Effector memory CD8-positive, alpha-beta T cell (primary cell): ENCODE data around the gene TMEM74B.
A peak's percentile ranks its signal among the peaks of the same experiment; 100 is the strongest.

ENCODE experiments used
- ATAC-seq: fragments of 150-1000 bp; cut with Tn5 transposase; replicated peaks from 2 replicates; pipeline ENCODE4 v1.10.0; 2021; ENCODE audit warnings: mild to moderate bottlenecking, moderate library complexity
- DNase-seq, 3 experiments: peaks; one replicate each; pipeline ENCODE4 v3.0.0; 2021
- H3K27ac Mint-ChIP-seq, 2 donors: one replicate each; pipeline ENCODE4 v1.8.0; 2022; ENCODE audit warnings: mild to moderate bottlenecking in 2 of 2, mixed read lengths in 2 of 2, moderate library complexity in 2 of 2
- H3K27me3 Mint-ChIP-seq, 2 donors: one replicate each; pipeline ENCODE4 v1.8.0; 2022; ENCODE audit warnings: mixed read lengths in 2 of 2
- H3K36me3 Mint-ChIP-seq: one replicate; pipeline ENCODE4 v1.8.0; 2022; ENCODE audit warnings: mild to moderate bottlenecking, moderate library complexity, mixed read lengths; ENCODE audit not compliant: insufficient read depth
- H3K4me1 Mint-ChIP-seq, 2 donors: one replicate each; pipeline ENCODE4 v1.8.0; 2022; ENCODE audit warnings: low read depth in 2 of 2, mixed read lengths in 2 of 2
- H3K4me3 Mint-ChIP-seq, 2 donors: one replicate each; pipeline ENCODE4 v1.8.0; 2022; ENCODE audit warnings: mild to moderate bottlenecking in 2 of 2, mixed read lengths in 2 of 2, moderate library complexity in 2 of 2
- H3K9me3 Mint-ChIP-seq, 2 donors: one replicate each; pipeline ENCODE4 v1.8.0; 2022; ENCODE audit warnings: mixed read lengths in 2 of 2

The TMEM74B gene

DNA sequence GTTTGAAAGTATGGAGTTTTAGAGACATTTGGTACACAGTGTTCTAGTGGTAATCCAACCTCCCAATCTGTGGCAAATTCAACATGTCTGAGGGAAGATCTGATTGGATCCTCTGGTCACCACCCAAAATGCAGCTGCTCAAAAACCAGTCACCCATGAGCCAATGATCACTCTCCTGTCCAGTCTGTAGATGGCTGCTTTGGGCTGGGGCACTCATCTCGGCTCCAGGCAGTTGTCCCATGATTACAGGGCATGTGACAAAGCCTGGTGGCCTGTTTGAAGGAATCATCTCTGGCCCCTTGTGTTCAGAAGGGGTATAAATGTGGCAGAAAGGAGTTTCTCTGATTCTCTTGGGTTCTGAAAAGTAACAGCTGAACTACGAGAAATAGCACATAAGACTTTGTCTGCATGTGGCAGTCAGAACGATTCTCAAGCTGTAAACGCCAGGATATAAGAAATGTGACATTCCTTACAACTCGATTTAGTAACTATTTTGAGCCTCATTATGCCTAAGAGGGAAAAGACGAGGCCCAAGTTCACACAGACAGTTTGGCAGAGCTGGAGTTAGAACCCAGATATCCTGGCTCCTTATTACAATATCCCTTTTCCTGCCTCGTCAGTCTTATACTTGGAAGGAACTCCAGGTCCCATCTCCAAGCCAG is 14.6 kb upstream of the TMEM74B start:
- H3K27ac Mint-ChIP-seq = no peak overlapping the region
- H3K27me3 Mint-ChIP-seq = peaks cover 6 to 22% of the 10 kb centered on the region in 2 donors
- H3K4me1 Mint-ChIP-seq = no peaks in the 10 kb centered on the region
- H3K36me3 Mint-ChIP-seq = no peaks in the 10 kb centered on the region
- H3K9me3 Mint-ChIP-seq = no peaks in the 10 kb centered on the region
- ATAC-seq (no peak), DNase-seq (no peak)
- no peak overlapping the region for H3K4me3 Mint-ChIP-seq

- Mint-ChIP-seq H3K9me3 (no peaks in the 10 kb centered on the region), H3K4me3 (no peak overlapping the region), H3K27me3 (peaks cover 6 to 16% of the 10 kb centered on the region in 2 donors), H3K4me1 (no peaks in the 10 kb centered on the region), H3K36me3 (no peaks in the 10 kb centered on the region), H3K27ac (no peak overlapping the region)
- ATAC-seq (no peak), DNase-seq (no peak)
These were observed 14.0 kb upstream of the TMEM74B start for GRCh38 chr20:1198751-1199150.

DNA sequence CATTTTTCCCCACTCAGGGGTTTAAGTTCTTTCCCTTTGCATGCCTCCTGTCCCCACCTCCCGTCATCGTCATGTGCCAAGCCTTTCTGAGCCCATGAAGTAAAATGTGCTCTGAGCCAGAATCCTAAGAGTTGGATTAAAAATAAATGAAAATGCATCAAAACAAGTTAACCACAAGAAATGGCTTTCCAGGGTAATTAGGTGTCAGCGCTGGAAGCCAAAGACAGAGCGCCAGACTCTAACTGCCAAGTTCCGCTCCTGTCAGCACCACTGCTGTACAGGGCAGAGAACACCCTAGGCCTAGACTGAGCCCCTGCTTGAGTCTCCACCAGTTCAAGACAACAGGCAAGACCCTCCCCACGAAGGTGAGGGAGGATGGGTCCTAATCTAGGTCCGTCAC is 13.0 kb upstream of the TMEM74B start:
- no peak overlapping the region for H3K27ac Mint-ChIP-seq
- DNase-seq (no peak), ATAC-seq (no peak)
- no peaks in the 10 kb centered on the region for H3K9me3 Mint-ChIP-seq
- no peaks in the 10 kb centered on the region for H3K36me3 Mint-ChIP-seq
- peaks cover 6 to 10% of the 10 kb centered on the region in 2 donors for H3K27me3 Mint-ChIP-seq
- no peaks in the 10 kb centered on the region for H3K4me1 Mint-ChIP-seq
- no peak overlapping the region for H3K4me3 Mint-ChIP-seq

GRCh38 chr20:1196634-1197033 is 11.9 kb upstream of the TMEM74B start:
- no peak for DNase-seq
- Mint-ChIP-seq H3K27ac (no peak overlapping the region), H3K27me3 (no peaks in the 10 kb centered on the region), H3K36me3 (no peaks in the 10 kb centered on the region), H3K4me1 (no peaks in the 10 kb centered on the region), H3K4me3 (no peak overlapping the region), H3K9me3 (no peaks in the 10 kb centered on the region)
- ATAC-seq = no peak

- H3K4me3 Mint-ChIP-seq = no peak overlapping the region
These were observed 10.4 kb upstream of the TMEM74B start for GRCh38 chr20:1195226-1195625.

GRCh38 chr20:1191299-1191698 is 6.5 kb upstream of the TMEM74B start:
- H3K4me3 Mint-ChIP-seq = no peak overlapping the region
- DNase-seq (no peak), ATAC-seq (no peak)
- no peaks in the 10 kb centered on the region for H3K4me1 Mint-ChIP-seq
- no peak overlapping the region for H3K27ac Mint-ChIP-seq
- no peaks in the 10 kb centered on the region for H3K9me3 Mint-ChIP-seq
- H3K27me3 Mint-ChIP-seq = peaks cover under 1 to 15% of the 10 kb centered on the region in 2 donors
- no peaks in the 10 kb centered on the region for H3K36me3 Mint-ChIP-seq

More at GRCh38 chr20:1195226-1195625, 10.4 kb upstream of the TMEM74B start:
- no peak for DNase-seq
- Mint-ChIP-seq H3K27me3 (peaks cover 0 to 5% of the 10 kb centered on the region in 2 donors), H3K9me3 (no peaks in the 10 kb centered on the region), H3K36me3 (no peaks in the 10 kb centered on the region), H3K4me1 (no peaks in the 10 kb centered on the region), H3K27ac (no peak overlapping the region)
- ATAC-seq = no peak

DNA sequence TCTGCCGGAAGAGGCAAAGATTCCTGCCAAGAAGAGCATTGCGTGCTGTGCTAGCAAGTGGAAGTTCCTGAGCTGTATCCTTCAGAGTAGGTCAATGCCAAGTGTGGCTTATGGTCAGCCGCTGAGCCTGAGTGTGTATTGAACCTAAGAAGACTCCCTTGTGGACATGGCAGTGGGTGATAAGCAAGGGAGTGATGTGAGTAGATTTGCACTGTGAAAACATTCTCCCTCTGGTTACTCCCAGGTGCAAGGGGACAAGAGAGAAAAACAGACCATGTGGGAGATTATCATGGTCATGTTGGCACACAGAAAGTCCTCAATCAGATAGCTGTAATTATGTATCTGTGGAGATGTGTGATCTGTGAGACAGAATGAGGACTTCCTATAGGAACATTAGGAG is 6.1 kb upstream of the TMEM74B start:
- Mint-ChIP-seq H3K27me3 (peaks cover 5 to 15% of the 10 kb centered on the region in 2 donors), H3K27ac (no peak overlapping the region), H3K36me3 (no peaks in the 10 kb centered on the region), H3K9me3 (no peaks in the 10 kb centered on the region), H3K4me3 (no peak overlapping the region), H3K4me1 (peaks cover 3 to 4% of the 10 kb centered on the region in 2 donors)
- DNase-seq (no peak), ATAC-seq (no peak)

- Mint-ChIP-seq H3K27ac (no peak overlapping the region), H3K36me3 (no peaks in the 10 kb centered on the region), H3K9me3 (no peaks in the 10 kb centered on the region), H3K27me3 (peaks cover 6 to 16% of the 10 kb centered on the region in 2 donors), H3K4me3 (no peak overlapping the region), H3K4me1 (peaks cover 3 to 4% of the 10 kb centered on the region in 2 donors)
- DNase-seq (no peak), ATAC-seq (no peak)
These were observed 5.0 kb upstream of the TMEM74B start for GRCh38 chr20:1189827-1190226.

- H3K27me3 Mint-ChIP-seq = peaks cover 19 to 31% of the 10 kb centered on the region in 2 donors
- no peak overlapping the region for H3K4me3 Mint-ChIP-seq
- no peaks in the 10 kb centered on the region for H3K9me3 Mint-ChIP-seq
- DNase-seq (no peak), ATAC-seq (no peak)
- H3K36me3 Mint-ChIP-seq = no peaks in the 10 kb centered on the region
- no peak overlapping the region for H3K27ac Mint-ChIP-seq
- peaks cover 8 to 10% of the 10 kb centered on the region in 2 donors for H3K4me1 Mint-ChIP-seq
These were observed 3.6 kb upstream of the TMEM74B start for GRCh38 chr20:1188347-1188746.

DNA sequence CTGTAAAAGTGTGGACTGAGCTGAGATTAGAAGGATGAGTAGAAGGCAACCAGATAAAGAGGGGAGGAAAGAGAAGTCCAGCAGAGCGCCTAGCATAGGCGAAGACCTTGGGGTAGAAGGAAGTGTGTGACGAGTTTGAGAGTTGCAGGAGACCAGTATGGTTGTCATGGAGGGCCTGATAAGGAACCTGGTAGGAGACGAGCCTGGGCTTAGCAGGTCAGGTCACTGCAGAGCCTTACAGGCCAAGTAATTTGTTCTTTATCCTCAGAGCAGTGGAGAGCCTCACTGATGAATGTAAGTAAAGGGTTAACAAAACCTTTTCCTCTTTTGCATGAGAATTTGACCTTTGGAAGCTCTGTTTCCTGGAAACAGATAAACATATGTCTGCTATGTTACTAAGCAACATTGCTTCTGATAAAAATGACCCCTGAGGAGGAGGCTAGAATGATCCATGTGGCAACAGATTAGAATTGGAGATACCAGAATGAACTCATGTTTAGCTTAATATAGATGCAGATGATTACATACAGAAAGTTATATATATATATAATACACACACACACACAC is 2.9 kb upstream of the TMEM74B start:
- no peaks in the 10 kb centered on the region for H3K36me3 Mint-ChIP-seq
- peaks cover 20 to 37% of the 10 kb centered on the region in 2 donors for H3K27me3 Mint-ChIP-seq
- ATAC-seq = no peak
- H3K9me3 Mint-ChIP-seq = no peaks in the 10 kb centered on the region
- H3K4me1 Mint-ChIP-seq = peaks cover 8 to 10% of the 10 kb centered on the region in 2 donors
- no peak overlapping the region for H3K4me3 Mint-ChIP-seq
- no peak for DNase-seq
- no peak overlapping the region for H3K27ac Mint-ChIP-seq

- H3K4me3 Mint-ChIP-seq = peak overlapping the region in 1 of 2 donors; percentile 70
- DNase-seq (no peak), ATAC-seq (no peak)
- no peak overlapping the region for H3K27ac Mint-ChIP-seq
- H3K9me3 Mint-ChIP-seq = no peaks in the 10 kb centered on the region
- H3K36me3 Mint-ChIP-seq = no peaks in the 10 kb centered on the region
- H3K27me3 Mint-ChIP-seq = peaks cover 20 to 46% of the 10 kb centered on the region in 2 donors
- peaks cover 8 to 10% of the 10 kb centered on the region in 2 donors for H3K4me1 Mint-ChIP-seq
These were observed 1.7 kb upstream of the TMEM74B start for GRCh38 chr20:1186367-1186991.

GRCh38 chr20:1185790-1186334 is 1.1 kb upstream of the TMEM74B start:
- H3K27ac Mint-ChIP-seq = no peak overlapping the region
- peak; percentile 24 for ATAC-seq
- H3K27me3 Mint-ChIP-seq = peaks cover 20 to 46% of the 10 kb centered on the region in 2 donors
- peak in 2 of 3 experiments; percentile 4 to 10 for DNase-seq
- H3K4me1 Mint-ChIP-seq = peaks cover 8 to 10% of the 10 kb centered on the region in 2 donors
- H3K4me3 Mint-ChIP-seq = peak overlapping the region in 1 of 2 donors; percentile 70
- no peaks in the 10 kb centered on the region for H3K9me3 Mint-ChIP-seq
- H3K36me3 Mint-ChIP-seq = no peaks in the 10 kb centered on the region

GRCh38 chr20:1185316-1185741 is 548 bp upstream of the TMEM74B start:
- ATAC-seq (no peak), DNase-seq (no peak)
- no peaks in the 10 kb centered on the region for H3K9me3 Mint-ChIP-seq
- no peaks in the 10 kb centered on the region for H3K36me3 Mint-ChIP-seq
- H3K27me3 Mint-ChIP-seq = peaks cover 20 to 42% of the 10 kb centered on the region in 2 donors
- H3K27ac Mint-ChIP-seq = no peak overlapping the region
- no peak overlapping the region for H3K4me3 Mint-ChIP-seq
- H3K4me1 Mint-ChIP-seq = peaks cover 8 to 10% of the 10 kb centered on the region in 2 donors

DNA sequence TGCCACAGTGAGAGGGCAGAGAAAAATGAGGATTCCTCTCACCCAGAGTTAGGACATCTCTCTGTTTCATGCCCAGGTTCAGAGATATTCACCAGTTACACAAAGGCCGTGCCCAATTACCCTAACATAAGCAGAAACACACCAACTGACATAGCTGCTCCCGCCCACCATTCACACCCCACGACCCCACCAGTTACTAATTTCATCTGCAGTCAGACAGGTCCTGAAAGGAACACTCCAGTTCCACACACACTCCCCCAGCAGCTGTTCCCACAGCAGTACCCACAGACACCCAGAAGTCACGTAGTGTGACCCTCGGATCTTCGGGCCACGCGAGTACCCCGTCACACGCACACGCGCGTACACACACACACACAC is 532 bp downstream of the TMEM74B start:
- peaks cover 8 to 10% of the 10 kb centered on the region in 2 donors for H3K4me1 Mint-ChIP-seq
- peaks cover 20 to 33% of the 10 kb centered on the region in 2 donors for H3K27me3 Mint-ChIP-seq
- DNase-seq (no peak), ATAC-seq (no peak)
- peak overlapping the region; percentile 46 to 67 for H3K4me3 Mint-ChIP-seq
- H3K27ac Mint-ChIP-seq = no peak overlapping the region
- no peaks in the 10 kb centered on the region for H3K9me3 Mint-ChIP-seq
- no peaks in the 10 kb centered on the region for H3K36me3 Mint-ChIP-seq
